ENCODE data around the gene IL36B.

GRCh38 chr2:113076954-113077669, 24.4 kb upstream of the IL36B start:
- no peak for TF ChIP-seq CTCF (IDR thresholded peaks at IDR 0.05)
- no peak for TF ChIP-seq POLR2A (IDR thresholded peaks at IDR 0.05)
